GM23338 (cell line): Measurements from ENCODE around the gene CST3. TPM values are rescaled to one million over a fixed set of nuclear protein-coding genes. Genes with fewer than 3 reads are reported as not detected.

Source experiments
- ATAC-seq: fragments of 200-7000 bp; cut with Tn5 transposase; 3 replicates; pipeline ENCODE4 v1.9.1; 2020
- DNase-seq: peaks from one replicate; pipeline ENCODE4 v3.0.0-alpha.2; 2015; ENCODE audit warnings: low spot score
- H2AFZ ChIP-seq: fragments of 200-600 bp; sonication (generic); 2 replicates; pipeline ENCODE4 v1.8.0; 2016; ENCODE audit warnings: antibody characterized with exemption, mild to moderate bottlenecking, moderate library complexity
- H3F3A ChIP-seq: fragments of 200-600 bp; sonication (generic); replicated peaks from 2 replicates; pipeline ENCODE4 v1.8.0; 2017; ENCODE audit warnings: antibody characterized with exemption, mixed run types, low read depth
- H3K27ac ChIP-seq: fragments of 200-600 bp; sonication (generic); 2 replicates; pipeline ENCODE4 v1.6.1; 2016; ENCODE audit warnings: low read depth
- H3K27me3 ChIP-seq: fragments of 200-600 bp; sonication (generic); 2 replicates; pipeline ENCODE4 v1.8.0; 2016; ENCODE audit warnings: mild to moderate bottlenecking, mixed run types, moderate library complexity; ENCODE audit not compliant: insufficient read depth
- H3K36me3 ChIP-seq: fragments of 200-600 bp; sonication (generic); 2 replicates; pipeline ENCODE4 v1.8.0; 2016; ENCODE audit warnings: mild to moderate bottlenecking; ENCODE audit not compliant: insufficient read depth
- H3K4me1 ChIP-seq: fragments of 200-600 bp; sonication (generic); 2 replicates; pipeline ENCODE4 v1.8.0; 2016; ENCODE audit warnings: mild to moderate bottlenecking, moderate library complexity; ENCODE audit not compliant: insufficient read depth
- H3K4me2 ChIP-seq: fragments of 200-600 bp; sonication (generic); 2 replicates; pipeline ENCODE4 v1.7.1; 2017; ENCODE audit warnings: mixed run types
- H3K4me3 ChIP-seq: fragments of 200-600 bp; sonication (generic); 2 replicates; pipeline ENCODE4 v1.6.1; 2016; ENCODE audit warnings: mixed run types
- H3K79me2 ChIP-seq: fragments of 200-600 bp; sonication (generic); replicated peaks from 2 replicates; pipeline ENCODE4 v1.8.0; 2017; ENCODE audit warnings: mild to moderate bottlenecking; ENCODE audit not compliant: insufficient read depth
- H3K9me2 ChIP-seq: fragments of 200-600 bp; sonication (generic); 2 replicates; pipeline ENCODE4 v1.8.0; 2017; ENCODE audit not compliant: insufficient read depth
- H4K20me1 ChIP-seq: fragments of 200-600 bp; sonication (generic); replicated peaks from 2 replicates; pipeline ENCODE4 v1.8.0; 2017; ENCODE audit warnings: mild to moderate bottlenecking; ENCODE audit not compliant: insufficient read depth
- H3K27ac Mint-ChIP-seq: 2 replicates; pipeline ENCODE4 v1.8.0; 2020; ENCODE audit warnings: inconsistent platforms, mild to moderate bottlenecking, moderate library complexity, mixed read lengths
- H3K27me3 Mint-ChIP-seq: 3 replicates; pipeline ENCODE4 v1.8.0; 2022; ENCODE audit warnings: low read depth, mild to moderate bottlenecking, moderate library complexity, mixed read lengths, inconsistent platforms; ENCODE audit not compliant: insufficient read depth, poor library complexity
- H3K36me3 Mint-ChIP-seq: 3 replicates; pipeline ENCODE4 v1.8.0; 2021; ENCODE audit warnings: low read depth, mild to moderate bottlenecking, inconsistent platforms, moderate library complexity, mixed read lengths
- H3K4me1 Mint-ChIP-seq: 3 replicates; pipeline ENCODE4 v1.8.0; 2020; ENCODE audit warnings: mild to moderate bottlenecking, inconsistent platforms, mixed read lengths
- H3K4me3 Mint-ChIP-seq: 3 replicates; pipeline ENCODE4 v1.8.0; 2021; ENCODE audit warnings: moderate library complexity, mild to moderate bottlenecking, inconsistent platforms, mixed read lengths
- H3K9me3 Mint-ChIP-seq: 3 replicates; pipeline ENCODE4 v1.8.0; 2020; ENCODE audit warnings: moderate library complexity, mild to moderate bottlenecking, inconsistent platforms, mixed read lengths
- CREB1 ChIP-seq: fragments of 250-450 bp; sonication (Bioruptor Pico); IDR thresholded peaks from 2 replicates; pipeline ENCODE4 v1.5.0; 2020; ENCODE audit warnings: low read depth, mild to moderate bottlenecking, moderate library complexity
- EZH2 ChIP-seq: fragments of 200-600 bp; sonication (generic); IDR thresholded peaks from one replicate; pipeline ENCODE4 v1.8.0; 2017; ENCODE audit warnings: antibody characterized with exemption, mild to moderate bottlenecking, low read depth; ENCODE audit not compliant: unreplicated experiment
- EZH2phosphoT487 ChIP-seq: fragments of 200-600 bp; sonication (generic); IDR thresholded peaks from one replicate; pipeline ENCODE4 v1.8.1; 2018; ENCODE audit warnings: antibody characterized with exemption; ENCODE audit not compliant: unreplicated experiment
- JUNB ChIP-seq: IDR thresholded peaks from one replicate; pipeline ENCODE4 v1.6.1; 2016; ENCODE audit warnings: antibody characterized with exemption; ENCODE audit not compliant: unreplicated experiment
- NANOG ChIP-seq: IDR thresholded peaks from 2 replicates; pipeline ENCODE4 v1.6.1; 2016; ENCODE audit warnings: antibody characterized with exemption, borderline replicate concordance
- POLR2AphosphoS5 ChIP-seq: IDR thresholded peaks from 2 replicates; pipeline ENCODE4 v1.6.1; 2016; ENCODE audit warnings: antibody characterized with exemption, low read depth
- STAT1 ChIP-seq: IDR thresholded peaks from one replicate; pipeline ENCODE4 v1.6.1; 2016; ENCODE audit warnings: antibody characterized with exemption; ENCODE audit not compliant: unreplicated experiment
- ZNF114 ChIP-seq: fragments of 250-450 bp; sonication (Bioruptor Pico); IDR thresholded peaks from 2 replicates; pipeline ENCODE4 v1.5.0; 2020; ENCODE audit warnings: mild to moderate bottlenecking, moderate library complexity
- ZNF331 ChIP-seq: fragments of 250-450 bp; sonication (Bioruptor Pico); IDR thresholded peaks from 2 replicates; pipeline ENCODE4 v1.5.0; 2020; ENCODE audit warnings: low read depth, mild to moderate bottlenecking, moderate library complexity
- polyA plus RNA-seq: library from polyadenylated mRNA; unstranded; fragments of >200 nt; fragmentation: Nextera tagmentation; extraction: Ambion mirVana; gene quantifications from 2 replicates; pipeline ENCODE4 v1.2.1, GENCODE V29; 2016
- total RNA-seq: library from RNA; depleted of rRNA; stranded (reverse); fragments of >200 nt; shearing (Covaris generic); gene quantifications from 2 replicates; pipeline ENCODE4 v1.2.3, GENCODE V29; 2014
- TF ChIP-seq, protein P1 (sequence below): IDR thresholded peaks from one replicate; pipeline ENCODE4 v1.6.1; 2018; ENCODE audit warnings: antibody characterized with exemption; ENCODE audit not compliant: unreplicated experiment
- TF ChIP-seq, protein P2 (sequence below): IDR thresholded peaks from 2 replicates; pipeline ENCODE4 v1.6.1; 2016; ENCODE audit warnings: antibody characterized with exemption
- TF ChIP-seq, protein P3 (sequence below), 2 experiments: fragments of 200-600 bp in 1 of 2; sonication (generic) in 1 of 2; conservative IDR thresholded peaks; 2 replicates each; pipeline versions ENCODE4 v1.5.1 to v1.6.1; 2016 to 2017; ENCODE audit warnings: antibody characterized with exemption in 2 of 2, low read depth in 2 of 2, mild to moderate bottlenecking in 2 of 2, moderate library complexity in 1 of 2

CST3 gene
- total and polyA plus RNA-seq, 2 experiments from 2014 or later, result 51.8 to 71.5 TPM

DNA sequence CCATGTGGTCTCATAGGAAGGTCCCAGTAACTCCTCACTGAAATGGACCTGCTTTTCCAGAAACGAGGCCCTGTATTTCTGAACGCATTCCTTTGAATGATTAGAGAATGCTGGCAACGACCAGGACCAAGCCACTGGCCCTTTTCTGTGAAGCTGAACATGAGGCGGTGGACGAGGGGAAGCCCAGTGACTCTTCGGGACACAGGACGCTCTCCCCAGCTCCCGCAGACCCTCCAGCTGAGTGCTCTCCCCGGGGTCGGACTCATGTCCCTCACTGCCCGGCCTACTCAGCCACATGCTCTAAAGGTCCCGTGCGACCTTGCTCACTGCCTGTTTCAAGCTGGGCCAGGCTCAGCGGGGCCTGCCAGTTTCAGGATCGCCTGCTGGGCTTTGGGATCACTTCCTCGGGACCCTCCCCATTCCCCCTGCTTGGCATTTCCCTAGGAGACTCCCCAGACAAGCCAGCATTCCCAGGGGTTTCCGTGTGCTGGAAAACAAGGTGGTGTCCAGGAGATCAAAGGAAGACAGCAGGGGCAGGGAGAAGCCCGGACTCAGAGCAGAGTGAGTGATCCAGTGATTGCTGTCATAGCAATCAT is 29.4 kb downstream of the CST3 start (continued):
- TF ChIP-seq, protein P1, sequence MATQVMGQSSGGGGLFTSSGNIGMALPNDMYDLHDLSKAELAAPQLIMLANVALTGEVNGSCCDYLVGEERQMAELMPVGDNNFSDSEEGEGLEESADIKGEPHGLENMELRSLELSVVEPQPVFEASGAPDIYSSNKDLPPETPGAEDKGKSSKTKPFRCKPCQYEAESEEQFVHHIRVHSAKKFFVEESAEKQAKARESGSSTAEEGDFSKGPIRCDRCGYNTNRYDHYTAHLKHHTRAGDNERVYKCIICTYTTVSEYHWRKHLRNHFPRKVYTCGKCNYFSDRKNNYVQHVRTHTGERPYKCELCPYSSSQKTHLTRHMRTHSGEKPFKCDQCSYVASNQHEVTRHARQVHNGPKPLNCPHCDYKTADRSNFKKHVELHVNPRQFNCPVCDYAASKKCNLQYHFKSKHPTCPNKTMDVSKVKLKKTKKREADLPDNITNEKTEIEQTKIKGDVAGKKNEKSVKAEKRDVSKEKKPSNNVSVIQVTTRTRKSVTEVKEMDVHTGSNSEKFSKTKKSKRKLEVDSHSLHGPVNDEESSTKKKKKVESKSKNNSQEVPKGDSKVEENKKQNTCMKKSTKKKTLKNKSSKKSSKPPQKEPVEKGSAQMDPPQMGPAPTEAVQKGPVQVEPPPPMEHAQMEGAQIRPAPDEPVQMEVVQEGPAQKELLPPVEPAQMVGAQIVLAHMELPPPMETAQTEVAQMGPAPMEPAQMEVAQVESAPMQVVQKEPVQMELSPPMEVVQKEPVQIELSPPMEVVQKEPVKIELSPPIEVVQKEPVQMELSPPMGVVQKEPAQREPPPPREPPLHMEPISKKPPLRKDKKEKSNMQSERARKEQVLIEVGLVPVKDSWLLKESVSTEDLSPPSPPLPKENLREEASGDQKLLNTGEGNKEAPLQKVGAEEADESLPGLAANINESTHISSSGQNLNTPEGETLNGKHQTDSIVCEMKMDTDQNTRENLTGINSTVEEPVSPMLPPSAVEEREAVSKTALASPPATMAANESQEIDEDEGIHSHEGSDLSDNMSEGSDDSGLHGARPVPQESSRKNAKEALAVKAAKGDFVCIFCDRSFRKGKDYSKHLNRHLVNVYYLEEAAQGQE, result no peak
- TF ChIP-seq JUNB, result no peak

DNA sequence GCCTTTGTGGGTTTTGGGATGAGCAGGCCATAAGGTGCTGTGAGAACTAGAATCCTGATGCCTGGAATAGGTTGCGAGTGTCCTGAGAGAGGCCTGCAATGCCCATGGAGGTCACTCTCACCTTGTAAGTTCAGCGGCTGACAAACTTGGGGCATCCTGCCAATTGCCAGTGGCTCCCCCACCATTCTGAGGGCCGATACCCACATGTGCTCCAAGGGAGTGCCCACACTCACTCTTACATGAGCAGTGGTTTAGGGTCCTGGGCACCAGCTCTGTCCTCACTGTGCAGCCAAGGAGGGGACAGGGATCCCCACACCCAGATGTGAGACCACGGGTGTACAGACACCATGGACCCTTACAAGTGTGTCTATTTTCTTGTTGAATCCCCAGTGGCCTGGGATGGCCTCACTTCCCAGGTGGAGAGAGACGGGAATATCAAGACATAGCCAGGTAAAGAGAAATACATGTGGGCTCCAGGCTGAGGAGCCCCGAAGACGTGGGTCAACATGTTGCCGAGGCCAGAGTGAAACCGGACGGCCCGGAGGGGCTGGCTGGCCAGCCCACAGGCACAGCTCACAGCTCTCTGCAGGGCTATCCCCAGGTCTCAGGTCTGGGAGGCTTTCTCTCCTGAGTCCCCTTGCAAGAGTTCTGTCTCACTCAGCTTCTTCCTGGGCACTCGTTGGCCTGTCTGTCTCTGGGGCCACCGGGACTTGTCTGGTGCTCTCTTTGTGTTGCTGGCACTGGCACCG is 30.1 kb downstream of the CST3 start:
- ATAC-seq (no peak), DNase-seq (no peak)
- no peaks in the 10 kb centered on the region for H3K27me3 ChIP-seq
- H4K20me1 ChIP-seq, result no peaks in the 10 kb centered on the region
- no peaks in the 10 kb centered on the region; the same call in 1 of the 2 replicates for H3K9me2 ChIP-seq
- Mint-ChIP-seq H3K4me3 (no peak overlapping the region), H3K4me1 (peaks cover 14% of the 10 kb centered on the region), H3K27me3 (peaks cover 4% of the 10 kb centered on the region), H3K9me3 (no peaks in the 10 kb centered on the region; the same call in 2 of the 3 replicates), H3K36me3 (no peaks in the 10 kb centered on the region), H3K27ac (no peak overlapping the region)
- no peaks in the 10 kb centered on the region for H3K36me3 ChIP-seq
- H3K4me2 ChIP-seq, result no peak overlapping the region
- no peak overlapping the region for H3K4me3 ChIP-seq
- H2AFZ ChIP-seq, result 0 out of 2 replicates have a peak overlapping the region, but pooled peaks have one; percentile 52
- no peaks in the 10 kb centered on the region for H3K79me2 ChIP-seq
- H3F3A ChIP-seq, result no peaks in the 10 kb centered on the region
- H3K4me1 ChIP-seq, result peaks cover 6% of the 10 kb centered on the region; the same call in 1 of the 2 replicates
- no peak overlapping the region for H3K27ac ChIP-seq
- TF ChIP-seq EZH2phosphoT487 (no peak), NANOG (no peak), CREB1 (CRISPR knock-in tag) (no peak), ZNF331 (no peak), EZH2 (no peak), ZNF114 (CRISPR knock-in tag) (no peak), JUNB (no peak), POLR2AphosphoS5 (no peak), STAT1 (no peak)
- TF ChIP-seq, protein P1, result no peak
- TF ChIP-seq, protein P2, sequence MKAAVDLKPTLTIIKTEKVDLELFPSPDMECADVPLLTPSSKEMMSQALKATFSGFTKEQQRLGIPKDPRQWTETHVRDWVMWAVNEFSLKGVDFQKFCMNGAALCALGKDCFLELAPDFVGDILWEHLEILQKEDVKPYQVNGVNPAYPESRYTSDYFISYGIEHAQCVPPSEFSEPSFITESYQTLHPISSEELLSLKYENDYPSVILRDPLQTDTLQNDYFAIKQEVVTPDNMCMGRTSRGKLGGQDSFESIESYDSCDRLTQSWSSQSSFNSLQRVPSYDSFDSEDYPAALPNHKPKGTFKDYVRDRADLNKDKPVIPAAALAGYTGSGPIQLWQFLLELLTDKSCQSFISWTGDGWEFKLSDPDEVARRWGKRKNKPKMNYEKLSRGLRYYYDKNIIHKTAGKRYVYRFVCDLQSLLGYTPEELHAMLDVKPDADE, result no peak
- TF ChIP-seq, protein P3, sequence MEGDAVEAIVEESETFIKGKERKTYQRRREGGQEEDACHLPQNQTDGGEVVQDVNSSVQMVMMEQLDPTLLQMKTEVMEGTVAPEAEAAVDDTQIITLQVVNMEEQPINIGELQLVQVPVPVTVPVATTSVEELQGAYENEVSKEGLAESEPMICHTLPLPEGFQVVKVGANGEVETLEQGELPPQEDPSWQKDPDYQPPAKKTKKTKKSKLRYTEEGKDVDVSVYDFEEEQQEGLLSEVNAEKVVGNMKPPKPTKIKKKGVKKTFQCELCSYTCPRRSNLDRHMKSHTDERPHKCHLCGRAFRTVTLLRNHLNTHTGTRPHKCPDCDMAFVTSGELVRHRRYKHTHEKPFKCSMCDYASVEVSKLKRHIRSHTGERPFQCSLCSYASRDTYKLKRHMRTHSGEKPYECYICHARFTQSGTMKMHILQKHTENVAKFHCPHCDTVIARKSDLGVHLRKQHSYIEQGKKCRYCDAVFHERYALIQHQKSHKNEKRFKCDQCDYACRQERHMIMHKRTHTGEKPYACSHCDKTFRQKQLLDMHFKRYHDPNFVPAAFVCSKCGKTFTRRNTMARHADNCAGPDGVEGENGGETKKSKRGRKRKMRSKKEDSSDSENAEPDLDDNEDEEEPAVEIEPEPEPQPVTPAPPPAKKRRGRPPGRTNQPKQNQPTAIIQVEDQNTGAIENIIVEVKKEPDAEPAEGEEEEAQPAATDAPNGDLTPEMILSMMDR (conservative IDR thresholded peaks at IDR 0.05; ENCODE audit: low read depth in 2 of 2), result no peak
